GM21737 (cell line): ENCODE results near the gene SEMA4B.
"Not testable (repeated sequence)": the region's sequence is repeated elsewhere in the genome, so short reads cannot be mapped to it uniquely, and the experiment has no call there.

Experiments used
- ATAC-seq: cut with Tn5 transposase; IDR thresholded peaks from one replicate; pipeline ENCODE4 v1.9.1; 2021; ENCODE audit warnings: mild to moderate bottlenecking, moderate library complexity; ENCODE audit not compliant: unreplicated experiment

The SEMA4B gene

GRCh38 chr15:90257776-90258175, 56.6 kb downstream of the SEMA4B start:
- no peak for ATAC-seq

- no peak for ATAC-seq
Measured at GRCh38 chr15:90259524-90259923, 58.4 kb downstream of the SEMA4B start.

GRCh38 chr15:90260731-90261130, 59.6 kb downstream of the SEMA4B start:
- not testable (repeated sequence) for ATAC-seq

GRCh38 chr15:90261811-90262210, 60.7 kb downstream of the SEMA4B start:
- no peak for ATAC-seq

GRCh38 chr15:90262426-90262825, 61.3 kb downstream of the SEMA4B start:
- ATAC-seq, result no peak

GRCh38 chr15:90264671-90265070, 63.5 kb downstream of the SEMA4B start:
- no peak for ATAC-seq

- peak; percentile 93 for ATAC-seq
Measured at GRCh38 chr15:90265271-90266060, 64.3 kb downstream of the SEMA4B start, which contains the start of gene NGRN. NGRN (plus strand) TSS chr15:90265672; CDS start chr15:90265713, 41 bp downstream.

- ATAC-seq, result no peak
Measured at GRCh38 chr15:90266061-90266431, 64.9 kb downstream of the SEMA4B start.

GRCh38 chr15:90266485-90266884, 65.4 kb downstream of the SEMA4B start:
- ATAC-seq, result no peak

GRCh38 chr15:90268415-90268814, 67.3 kb downstream of the SEMA4B start:
- ATAC-seq, result no peak

- ATAC-seq, result no peak
Measured at GRCh38 chr15:90270502-90271150, 69.5 kb downstream of the SEMA4B start.

GRCh38 chr15:90271459-90272166, 70.5 kb downstream of the SEMA4B start:
- ATAC-seq, result no peak

- not testable (repeated sequence) for ATAC-seq
Measured at GRCh38 chr15:90278467-90278866, 77.3 kb downstream of the SEMA4B start.
